Kidney capillary endothelial cell (primary cell): ENCODE measurements around the gene CD82.

ENCODE experiments used
- DNase-seq: peaks from one replicate; pipeline ENCODE4 v3.0.0-alpha.2; 2018; ENCODE audit warnings: low spot score

Gene CD82

GRCh38 chr11:44601471-44602370 lies 36.3 kb downstream of the CD82 start:
- no peak for DNase-seq

GRCh38 chr11:44602891-44603310 lies 37.4 kb downstream of the CD82 start:
- no peak for DNase-seq

- no peak for DNase-seq
Observed at GRCh38 chr11:44604171-44604581, 38.7 kb downstream of the CD82 start.

GRCh38 chr11:44605068-44605708 lies 39.7 kb downstream of the CD82 start:
- DNase-seq: no peak

- DNase-seq: no peak
Observed at GRCh38 chr11:44605965-44606364, 40.5 kb downstream of the CD82 start.

- DNase-seq: no peak
Observed at GRCh38 chr11:44606472-44606871, 41.0 kb downstream of the CD82 start.

GRCh38 chr11:44607319-44607962 lies 42.0 kb downstream of the CD82 start:
- DNase-seq: no peak

GRCh38 chr11:44607987-44608386 lies 42.5 kb downstream of the CD82 start:
- DNase-seq: no peak

- no peak for DNase-seq
Observed at GRCh38 chr11:44608651-44608990, 43.2 kb downstream of the CD82 start.

- DNase-seq: no peak
Observed at GRCh38 chr11:44608991-44609782, 43.7 kb downstream of the CD82 start.

- no peak for DNase-seq
Observed at GRCh38 chr11:44609783-44610155, 44.3 kb downstream of the CD82 start.

GRCh38 chr11:44610186-44610955 lies 44.9 kb downstream of the CD82 start:
- DNase-seq: no peak

- DNase-seq: no peak
Observed at GRCh38 chr11:44611088-44611487, 45.6 kb downstream of the CD82 start.

- DNase-seq: no peak
Observed at GRCh38 chr11:44611687-44612434, 46.4 kb downstream of the CD82 start.

- no peak for DNase-seq
Observed at GRCh38 chr11:44613153-44613552, 47.7 kb downstream of the CD82 start.

- no peak for DNase-seq
Observed at GRCh38 chr11:44614281-44614775, 48.9 kb downstream of the CD82 start.

- no peak for DNase-seq
Observed at GRCh38 chr11:44615041-44615755, 49.7 kb downstream of the CD82 start.

GRCh38 chr11:44615913-44616791 lies 50.7 kb downstream of the CD82 start:
- no peak for DNase-seq
